GM12878 (cell line): Measurements from ENCODE around the gene EMILIN2. TPM values are rescaled to one million over a fixed set of nuclear protein-coding genes. Genes with fewer than 3 reads are reported as not detected.

Source experiments
- polyA plus RNA-seq, 11 experiments: library from polyadenylated mRNA; depleted of rRNA in 4 of 11; unstranded in 6 of 11; stranded (reverse) in 5 of 11; fragments of >200 nt; fragmentation: Nextera tagmentation in 4 of 11; fragmentation: Illumina TruSeq in 1 of 11; extraction: Ambion mirVana in 4 of 11; extraction: Trizol in 1 of 11; gene quantifications; 1 replicate in 1 of 11; 2 replicates in 10 of 11; pipeline versions ENCODE4 v1.2.1 to v1.2.3, GENCODE V29; 2011 to 2016; ENCODE audit warnings: inconsistent platforms in 2 of 11, missing spikeins in 2 of 11, low read depth in 1 of 11
- total RNA-seq, 4 experiments: library from RNA; depleted of rRNA in 3 of 4; stranded (reverse); fragments of >200 nt in 3 of 4; fragmentation: Illumina TruSeq in 1 of 4; extraction: Trizol in 1 of 4; gene quantifications; 2 replicates each; pipeline versions ENCODE4 v1.2.1 to v1.2.3, GENCODE V29; 2013 to 2021

EMILIN2 gene
- total and polyA plus RNA-seq, 10 of the 15 experiments (the other 5 are each of a cell fraction or from before 2014, with no cell fraction given): 0.58 to 18.4 (median 5.9) TPM

Other genes with a start within 250 kb of the EMILIN2 start
- 71.6 and 89.8 TPM in 2 replicates for gene SMCHD1, start 191.3 kb upstream of the EMILIN2 start, total RNA-seq (2014; rRNA removed)
- 110 and 115 TPM in 2 replicates for gene SMCHD1, start 191.3 kb upstream of the EMILIN2 start, total RNA-seq (2014; rRNA removed; fragmentation: Illumina TruSeq; extraction: Trizol)
- 50.2 and 52.0 TPM in 2 replicates for gene SMCHD1, start 191.3 kb upstream of the EMILIN2 start, total RNA-seq (2021)
- 67.5 and 103 TPM in 2 replicates for gene SMCHD1, start 191.3 kb upstream of the EMILIN2 start, polyA plus RNA-seq (2011; rRNA removed)
- 64.2 and 87.8 TPM in 2 replicates for gene SMCHD1, start 191.3 kb upstream of the EMILIN2 start, polyA plus RNA-seq (2014; fragmentation: Illumina TruSeq; extraction: Trizol)
- 1 to 10 TPM; 6.0 to 7.2 TPM for gene SMCHD1, start 191.3 kb upstream of the EMILIN2 start, polyA plus RNA-seq (2014; fragmentation: Nextera tagmentation; extraction: Ambion mirVana)
- gene SMCHD1, start 191.3 kb upstream of the EMILIN2 start, polyA plus RNA-seq (2014; rRNA removed): 44.0 and 45.4 TPM in 2 replicates
- gene SMCHD1, start 191.3 kb upstream of the EMILIN2 start, polyA plus RNA-seq (2016; fragmentation: Nextera tagmentation; extraction: Ambion mirVana): 10 to 100 TPM; 16.5 to 17.5 TPM
- gene LPIN2, start 166.1 kb downstream of the EMILIN2 start, total RNA-seq (2014; rRNA removed): 18.3 and 19.5 TPM in 2 replicates
- 14.8 and 17.2 TPM in 2 replicates for gene LPIN2, start 166.1 kb downstream of the EMILIN2 start, total RNA-seq (2014; rRNA removed; fragmentation: Illumina TruSeq; extraction: Trizol)
- gene LPIN2, start 166.1 kb downstream of the EMILIN2 start, total RNA-seq (2021): 19.6 and 23.5 TPM in 2 replicates
- 28.0 and 32.0 TPM in 2 replicates for gene LPIN2, start 166.1 kb downstream of the EMILIN2 start, polyA plus RNA-seq (2011; rRNA removed)
- 19.1 and 24.1 TPM in 2 replicates for gene LPIN2, start 166.1 kb downstream of the EMILIN2 start, polyA plus RNA-seq (2014; fragmentation: Illumina TruSeq; extraction: Trizol)
- 1 to 10 TPM; 4.1 to 4.5 TPM for gene LPIN2, start 166.1 kb downstream of the EMILIN2 start, polyA plus RNA-seq (2014; fragmentation: Nextera tagmentation; extraction: Ambion mirVana)
- gene LPIN2, start 166.1 kb downstream of the EMILIN2 start, polyA plus RNA-seq (2014; rRNA removed): 13.7 and 17.1 TPM in 2 replicates
- 10 to 100 TPM; 12.0 to 14.2 TPM for gene LPIN2, start 166.1 kb downstream of the EMILIN2 start, polyA plus RNA-seq (2016; fragmentation: Nextera tagmentation; extraction: Ambion mirVana)